Liver (tissue), 2 donors: ENCODE data around the gene UBE2D2.
A peak's percentile ranks its signal among the peaks of the same experiment; 100 is the strongest.

ENCODE experiments used
- TAF1 ChIP-seq: conservative IDR thresholded peaks from 2 replicates; pipeline ENCODE4 v1.6.1; 2016; ENCODE audit warnings: antibody characterized with exemption, mild to moderate bottlenecking
- TF ChIP-seq, protein P1 (sequence below): IDR thresholded peaks from 2 replicates; pipeline ENCODE4 v1.6.1; 2016; ENCODE audit warnings: antibody characterized with exemption, mild to moderate bottlenecking
- donor health status: healthy.

DNA sequence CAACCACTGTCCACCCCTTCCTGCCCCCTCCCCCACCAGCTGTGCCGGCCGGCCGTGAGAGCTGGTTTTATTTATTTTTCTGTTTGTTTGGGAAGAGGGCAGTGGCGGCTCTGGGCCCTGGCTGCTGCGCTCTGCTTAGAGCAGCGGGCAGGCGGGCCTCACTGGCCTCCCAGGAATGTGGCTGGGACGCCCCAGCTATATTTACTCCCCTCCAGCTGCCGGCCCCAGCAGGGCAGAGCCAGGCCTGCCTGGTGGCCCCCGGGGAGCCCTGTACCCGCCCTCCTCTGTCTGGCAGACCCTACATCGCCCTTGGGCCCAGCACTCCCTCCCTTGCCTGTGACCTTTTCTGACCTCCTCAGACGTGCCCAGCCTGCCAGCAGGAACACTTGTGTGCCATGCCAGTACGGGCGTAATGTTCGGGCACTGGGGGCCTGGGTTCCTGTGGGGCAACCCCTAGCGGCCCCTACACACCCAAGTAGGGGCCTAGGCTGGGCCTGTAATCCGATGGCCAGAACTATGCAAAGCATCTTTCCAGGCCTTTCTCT is 94.7 kb downstream of the UBE2D2 start:
- TF ChIP-seq, protein P1, sequence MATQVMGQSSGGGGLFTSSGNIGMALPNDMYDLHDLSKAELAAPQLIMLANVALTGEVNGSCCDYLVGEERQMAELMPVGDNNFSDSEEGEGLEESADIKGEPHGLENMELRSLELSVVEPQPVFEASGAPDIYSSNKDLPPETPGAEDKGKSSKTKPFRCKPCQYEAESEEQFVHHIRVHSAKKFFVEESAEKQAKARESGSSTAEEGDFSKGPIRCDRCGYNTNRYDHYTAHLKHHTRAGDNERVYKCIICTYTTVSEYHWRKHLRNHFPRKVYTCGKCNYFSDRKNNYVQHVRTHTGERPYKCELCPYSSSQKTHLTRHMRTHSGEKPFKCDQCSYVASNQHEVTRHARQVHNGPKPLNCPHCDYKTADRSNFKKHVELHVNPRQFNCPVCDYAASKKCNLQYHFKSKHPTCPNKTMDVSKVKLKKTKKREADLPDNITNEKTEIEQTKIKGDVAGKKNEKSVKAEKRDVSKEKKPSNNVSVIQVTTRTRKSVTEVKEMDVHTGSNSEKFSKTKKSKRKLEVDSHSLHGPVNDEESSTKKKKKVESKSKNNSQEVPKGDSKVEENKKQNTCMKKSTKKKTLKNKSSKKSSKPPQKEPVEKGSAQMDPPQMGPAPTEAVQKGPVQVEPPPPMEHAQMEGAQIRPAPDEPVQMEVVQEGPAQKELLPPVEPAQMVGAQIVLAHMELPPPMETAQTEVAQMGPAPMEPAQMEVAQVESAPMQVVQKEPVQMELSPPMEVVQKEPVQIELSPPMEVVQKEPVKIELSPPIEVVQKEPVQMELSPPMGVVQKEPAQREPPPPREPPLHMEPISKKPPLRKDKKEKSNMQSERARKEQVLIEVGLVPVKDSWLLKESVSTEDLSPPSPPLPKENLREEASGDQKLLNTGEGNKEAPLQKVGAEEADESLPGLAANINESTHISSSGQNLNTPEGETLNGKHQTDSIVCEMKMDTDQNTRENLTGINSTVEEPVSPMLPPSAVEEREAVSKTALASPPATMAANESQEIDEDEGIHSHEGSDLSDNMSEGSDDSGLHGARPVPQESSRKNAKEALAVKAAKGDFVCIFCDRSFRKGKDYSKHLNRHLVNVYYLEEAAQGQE, result no peak
- peak; percentile 24 for TF ChIP-seq TAF1
